OCI-LY1 (cell line): Measurements from ENCODE around the gene FAM78A.

Source experiments
- H2AFZ ChIP-seq: fragments of 200-600 bp; sonication (generic), shearing (Covaris generic); 2 replicates; pipeline ENCODE4 v1.6.0; 2014; ENCODE audit warnings: antibody characterized with exemption, mild to moderate bottlenecking, low read length
- H3F3A ChIP-seq: fragments of 200-600 bp; sonication (generic), shearing (Covaris generic); 2 replicates; pipeline ENCODE4 v1.6.0; 2014; ENCODE audit warnings: mild to moderate bottlenecking, antibody characterized with exemption, low read length, moderate library complexity; ENCODE audit not compliant: insufficient read depth
- H3K27ac ChIP-seq: fragments of 200-600 bp; sonication (generic); 2 replicates; pipeline ENCODE4 v1.5.1; 2014; ENCODE audit warnings: low read length, mixed run types, mild to moderate bottlenecking, low read depth; ENCODE audit not compliant: poor library complexity, severe bottlenecking
- H3K27me3 ChIP-seq: fragments of 200-600 bp; sonication (generic); 2 replicates; pipeline ENCODE4 v1.6.0; 2014; ENCODE audit warnings: antibody characterized with exemption, mild to moderate bottlenecking, low read length, moderate library complexity; ENCODE audit not compliant: insufficient read depth
- H3K36me3 ChIP-seq: fragments of 200-600 bp; sonication (generic); 2 replicates; pipeline ENCODE4 v1.6.1; 2014; ENCODE audit warnings: mild to moderate bottlenecking, antibody characterized with exemption, low read length, moderate library complexity, mixed read lengths; ENCODE audit not compliant: insufficient read depth
- H3K4me1 ChIP-seq: fragments of 200-600 bp; sonication (generic); 2 replicates; pipeline ENCODE4 v1.5.1; 2014; ENCODE audit warnings: mild to moderate bottlenecking, low read length, moderate library complexity; ENCODE audit not compliant: insufficient read depth, severe bottlenecking
- H3K4me2 ChIP-seq: fragments of 200-600 bp; sonication (generic), shearing (Covaris generic); 2 replicates; pipeline ENCODE4 v1.6.1; 2014; ENCODE audit warnings: low read length
- H3K4me3 ChIP-seq: fragments of 200-600 bp; sonication (generic); 2 replicates; pipeline ENCODE4 v1.5.1; 2014; ENCODE audit warnings: low read length, low read depth, mild to moderate bottlenecking, mixed read lengths; ENCODE audit not compliant: poor library complexity, severe bottlenecking
- H3K79me2 ChIP-seq: fragments of 200-600 bp; shearing (Covaris generic); 2 replicates; pipeline ENCODE4 v1.6.1; 2016; ENCODE audit warnings: mixed run types, low read length, mixed read lengths; ENCODE audit not compliant: insufficient read depth
- H3K9ac ChIP-seq: fragments of 200-600 bp; sonication (generic), shearing (Covaris generic); 2 replicates; pipeline ENCODE4 v1.6.1; 2014; ENCODE audit warnings: mild to moderate bottlenecking, low read length, mixed read lengths
- H3K9me2 ChIP-seq: fragments of 200-600 bp; sonication (generic), shearing (Covaris generic); 2 replicates; pipeline ENCODE4 v1.6.1; 2014; ENCODE audit warnings: low read depth, mild to moderate bottlenecking, low read length, mixed read lengths
- H3K9me3 ChIP-seq: fragments of 200-600 bp; shearing (Covaris generic); 2 replicates; pipeline ENCODE4 v1.6.1; 2014; ENCODE audit warnings: low read length, mixed read lengths
- H4K20me1 ChIP-seq: fragments of 200-600 bp; sonication (generic), shearing (Covaris generic); 2 replicates; pipeline ENCODE4 v1.6.0; 2016; ENCODE audit warnings: mild to moderate bottlenecking, low read length; ENCODE audit not compliant: insufficient read depth
- CTCF ChIP-seq: fragments of 200-600 bp; sonication (generic), shearing (Covaris generic); IDR thresholded peaks from 2 replicates; pipeline ENCODE4 v1.5.1; 2017; ENCODE audit warnings: mild to moderate bottlenecking, antibody characterized with exemption, low read length, moderate library complexity, mixed read lengths
- EZH2 ChIP-seq: fragments of 200-600 bp; sonication (generic), shearing (Covaris generic); IDR thresholded peaks from 2 replicates; pipeline ENCODE4 v1.8.0; 2017; ENCODE audit warnings: borderline replicate concordance, mixed run types, mild to moderate bottlenecking, antibody characterized with exemption, low read length, moderate library complexity, mixed read lengths

Gene FAM78A

DNA sequence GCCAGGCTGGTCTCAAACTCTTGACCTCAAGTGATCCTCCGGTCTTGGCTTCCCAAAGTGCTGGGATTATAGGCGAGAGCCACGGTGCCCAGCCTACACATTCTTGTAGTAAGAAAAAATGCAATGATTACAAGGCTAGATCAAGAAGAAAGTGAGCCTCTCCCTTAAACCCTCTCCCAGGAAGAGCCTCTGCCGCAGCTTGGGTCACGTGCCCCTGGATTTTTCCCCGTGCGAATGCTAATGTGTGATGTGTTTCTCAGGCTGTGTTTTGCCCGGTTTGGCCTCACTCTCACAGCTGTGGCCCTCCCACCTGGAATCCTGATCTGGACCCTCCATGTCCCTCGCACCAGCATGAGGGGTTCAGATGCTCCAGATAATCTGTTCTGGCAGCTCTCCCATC, 20.1 kb upstream of the FAM78A start:
- TF ChIP-seq CTCF (no peak), EZH2 (no peak)
- no peak overlapping the region for H3K4me2 ChIP-seq
- H3K27me3 ChIP-seq: peaks cover 5% of the 10 kb centered on the region; the same call in 1 of the 2 replicates
- H3K9ac ChIP-seq: no peak overlapping the region
- no peaks in the 10 kb centered on the region for H3K9me2 ChIP-seq
- no peak overlapping the region for H3K27ac ChIP-seq
- no peaks in the 10 kb centered on the region for H3K9me3 ChIP-seq
- H2AFZ ChIP-seq: no peak overlapping the region
- H3K4me1 ChIP-seq: no peaks in the 10 kb centered on the region
- H3K79me2 ChIP-seq: no peaks in the 10 kb centered on the region
- no peaks in the 10 kb centered on the region for H4K20me1 ChIP-seq
- no peaks in the 10 kb centered on the region for H3K36me3 ChIP-seq
- no peak overlapping the region for H3K4me3 ChIP-seq
- no peaks in the 10 kb centered on the region for H3F3A ChIP-seq

DNA sequence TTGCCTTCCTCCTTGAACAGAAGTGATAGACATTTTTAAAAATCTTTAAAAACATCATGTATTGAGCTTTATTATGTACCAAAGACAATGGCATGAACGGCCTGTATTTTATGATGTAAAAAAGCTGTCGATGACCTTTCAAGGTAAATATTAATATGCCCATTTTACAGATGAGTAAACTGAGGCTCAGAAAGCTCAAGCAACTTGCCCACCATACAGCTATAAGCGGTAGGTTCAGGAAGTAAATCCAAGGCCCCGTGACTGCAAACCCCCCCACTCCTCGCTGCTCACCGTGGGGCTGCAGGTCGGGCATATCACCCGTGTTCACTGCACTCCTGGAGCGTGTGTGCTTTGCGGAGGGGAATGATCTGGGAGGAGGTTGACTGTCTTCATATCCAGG, 16.6 kb upstream of the FAM78A start:
- peaks cover 4% of the 10 kb centered on the region for H3K4me1 ChIP-seq
- H3K4me3 ChIP-seq: no peak overlapping the region

GRCh38 chr9:131291795-131292315, 15.5 kb upstream of the FAM78A start:
- Histone ChIP-seq H3K4me2 (no peak overlapping the region), H3F3A (no peaks in the 10 kb centered on the region), H3K79me2 (no peaks in the 10 kb centered on the region), H3K9me2 (no peaks in the 10 kb centered on the region), H3K9ac (no peak overlapping the region), H3K4me1 (peaks cover 4% of the 10 kb centered on the region), H3K9me3 (no peaks in the 10 kb centered on the region), H3K27ac (no peak overlapping the region), H3K36me3 (no peaks in the 10 kb centered on the region), H3K27me3 (peaks cover 9% of the 10 kb centered on the region; the same call in 1 of the 2 replicates), H2AFZ (no peak overlapping the region), H3K4me3 (no peak overlapping the region), H4K20me1 (no peaks in the 10 kb centered on the region)
- TF ChIP-seq EZH2 (no peak), CTCF (no peak)

More for the DNA sequence above, 16.6 kb upstream of the FAM78A start:
- H4K20me1 ChIP-seq: no peaks in the 10 kb centered on the region
- no peaks in the 10 kb centered on the region for H3K9me2 ChIP-seq
- H3K27me3 ChIP-seq: peaks cover 5% of the 10 kb centered on the region; the same call in 1 of the 2 replicates
- TF ChIP-seq CTCF (no peak), EZH2 (no peak)
- H3K36me3 ChIP-seq: no peaks in the 10 kb centered on the region
- H2AFZ ChIP-seq: no peak overlapping the region
- H3K4me2 ChIP-seq: no peak overlapping the region
- no peak overlapping the region for H3K27ac ChIP-seq
- no peak overlapping the region for H3K9ac ChIP-seq
- no peaks in the 10 kb centered on the region for H3K9me3 ChIP-seq
- H3K79me2 ChIP-seq: no peaks in the 10 kb centered on the region
- H3F3A ChIP-seq: no peaks in the 10 kb centered on the region
